Fibroblast of mammary gland (primary cell): ENCODE data around the gene CADM1.

Experiments
- DNase-seq: peaks from one replicate; pipeline ENCODE4 v3.0.0-alpha.2; 2010; ENCODE audit warnings: low read depth
- H3K4me3 ChIP-seq: 2 replicates; pipeline ENCODE4 v1.5.1; 2011; ENCODE audit warnings: low read depth, mild to moderate bottlenecking, low read length, moderate library complexity; ENCODE audit not compliant: control insufficient read depth
- CTCF ChIP-seq: conservative IDR thresholded peaks from 2 replicates; pipeline ENCODE4 v1.5.1; 2011; ENCODE audit warnings: low read depth, low read length, inconsistent platforms; ENCODE audit not compliant: control insufficient read depth, insufficient read depth

Gene CADM1

GRCh38 chr11:115439969-115440540 is 64.2 kb downstream of the CADM1 start:
- H3K4me3 ChIP-seq: no peak overlapping the region
- DNase-seq: no peak
- no peak for TF ChIP-seq CTCF

- TF ChIP-seq CTCF: no peak
- DNase-seq: no peak
- no peak overlapping the region for H3K4me3 ChIP-seq
These were observed 64.8 kb downstream of the CADM1 start for GRCh38 chr11:115439385-115439784.

GRCh38 chr11:115437902-115438575 is 66.2 kb downstream of the CADM1 start:
- H3K4me3 ChIP-seq: no peak overlapping the region
- TF ChIP-seq CTCF: no peak
- no peak for DNase-seq

GRCh38 chr11:115430345-115430744 is 73.9 kb downstream of the CADM1 start:
- TF ChIP-seq CTCF: no peak
- DNase-seq: no peak

GRCh38 chr11:115428306-115428705 is 75.9 kb downstream of the CADM1 start:
- DNase-seq: no peak
- TF ChIP-seq CTCF: no peak
- H3K4me3 ChIP-seq: no peak overlapping the region

More at GRCh38 chr11:115430345-115430744, 73.9 kb downstream of the CADM1 start:
- no peak overlapping the region for H3K4me3 ChIP-seq

GRCh38 chr11:115425816-115426215 is 78.4 kb downstream of the CADM1 start:
- no peak for DNase-seq
- TF ChIP-seq CTCF: no peak
- H3K4me3 ChIP-seq: no peak overlapping the region
